Endothelial cell of umbilical vein (primary cell): Measurements from ENCODE around the gene EFCAB5. TPM values are rescaled to one million over a fixed set of nuclear protein-coding genes. Genes with fewer than 3 reads are reported as not detected.

Experiments
- BruUV-seq: library from RNA; stranded (reverse); fragments of 400-500 nt; replicated peaks from 2 replicates; lab custom pipeline; 2021; lab: Mats Ljungman, UMichigan
- CTCF ChIA-PET: fragments of 300-600, 350-600 bp; sonication (Branson Sonifier 250); formaldehyde crosslinking; loops from one replicate; lab custom pipeline; 2021; ENCODE audit warnings: antibody characterized with exemption, inconsistent platforms; lab: Charles Lee
- POLR2A ChIA-PET: fragments of 300-600, 350-600 bp; sonication (Branson Sonifier 250); formaldehyde crosslinking; loops from one replicate; lab custom pipeline; 2021; ENCODE audit warnings: antibody characterized with exemption, inconsistent platforms; lab: Charles Lee
- DNase-seq: peaks from one replicate; pipeline ENCODE4 v3.0.0-alpha.2; 2011; ENCODE audit warnings: low read depth, low spot score
- FAIRE-seq: peaks from 2 replicates; lab custom pipeline; 2011; peaks lifted over from hg19 to GRCh38; lab: Jason Lieb, UNC
- H2AFZ ChIP-seq: 2 replicates; pipeline ENCODE4 v1.6.0; 2012; ENCODE audit warnings: low read depth, low read length, control low read depth, inconsistent platforms
- H3K27ac ChIP-seq: 2 replicates; pipeline ENCODE4 v1.5.1; 2011; ENCODE audit warnings: low read depth, mild to moderate bottlenecking, control low read depth, low read length, moderate library complexity; ENCODE audit not compliant: insufficient read depth
- H3K27me3 ChIP-seq, 2 experiments: 2 replicates each; pipeline versions ENCODE4 v1.6.0 to v1.6.1; 2011; ENCODE audit warnings: low read length in 2 of 2, mixed read lengths in 1 of 2; ENCODE audit not compliant: control insufficient read depth in 2 of 2, insufficient read depth in 2 of 2
- H3K36me3 ChIP-seq, 2 experiments: 2 replicates in 1 of 2; 3 replicates in 1 of 2; pipeline ENCODE4 v1.5.1; 2011; ENCODE audit warnings: low read length in 2 of 2, mild to moderate bottlenecking in 1 of 2, moderate library complexity in 1 of 2; ENCODE audit not compliant: control insufficient read depth in 2 of 2, insufficient read depth in 2 of 2; ENCODE audit errors: extremely low read depth in 1 of 2
- H3K4me1 ChIP-seq: 3 replicates; pipeline ENCODE4 v1.5.1; 2011; ENCODE audit warnings: mild to moderate bottlenecking, low read length; ENCODE audit not compliant: control insufficient read depth, insufficient read depth; ENCODE audit errors: extremely low read depth
- H3K4me2 ChIP-seq: 2 replicates; pipeline ENCODE4 v1.6.1; 2011; ENCODE audit warnings: low read length, control low read depth, mixed read lengths; ENCODE audit not compliant: insufficient read depth
- H3K4me3 ChIP-seq, 3 experiments: fragments of 200-600 bp in 1 of 3; sonication (generic), shearing (Covaris generic) in 1 of 3; replicated peaks in 1 of 3; 2 replicates each; pipeline ENCODE4 v1.5.1; 2011 to 2016; ENCODE audit warnings: control low read depth in 3 of 3, low read length in 3 of 3, mild to moderate bottlenecking in 2 of 3, inconsistent platforms in 1 of 3, low read depth in 1 of 3, moderate library complexity in 1 of 3; ENCODE audit not compliant: insufficient read depth in 1 of 3
- H3K79me2 ChIP-seq: 2 replicates; pipeline ENCODE4 v1.6.0; 2012; ENCODE audit warnings: low read length, inconsistent platforms; ENCODE audit not compliant: control insufficient read depth, insufficient read depth
- H3K9ac ChIP-seq: replicated peaks from 2 replicates; pipeline ENCODE3; 2011; ENCODE audit warnings: low read length, control low read depth; ENCODE audit not compliant: insufficient read depth; ENCODE audit errors: extremely low read depth
- H3K9me1 ChIP-seq: replicated peaks from 3 replicates; pipeline ENCODE4 v1.6.0; 2011; ENCODE audit warnings: mild to moderate bottlenecking, low read length; ENCODE audit not compliant: control insufficient read depth, insufficient read depth; ENCODE audit errors: extremely low read depth
- H3K9me3 ChIP-seq: replicated peaks from 2 replicates; pipeline ENCODE4 v1.5.1; 2012; ENCODE audit warnings: low read length, inconsistent platforms; ENCODE audit not compliant: control insufficient read depth, insufficient read depth
- H4K20me1 ChIP-seq: replicated peaks from 2 replicates; pipeline ENCODE3; 2011; ENCODE audit warnings: mild to moderate bottlenecking, low read length; ENCODE audit not compliant: control insufficient read depth, insufficient read depth; ENCODE audit errors: extremely low read depth
- EZH2 ChIP-seq: IDR thresholded peaks from 2 replicates; pipeline ENCODE4 v1.6.1; 2012; ENCODE audit warnings: borderline replicate concordance, low read depth, mild to moderate bottlenecking, moderate library complexity, low read length, inconsistent platforms; ENCODE audit not compliant: severe bottlenecking
- FOS ChIP-seq: IDR thresholded peaks from 2 replicates; pipeline ENCODE4 v1.6.1; 2011; ENCODE audit warnings: mild to moderate bottlenecking, low read length, moderate library complexity, borderline replicate concordance; ENCODE audit not compliant: insufficient read depth
- GATA2 ChIP-seq: IDR thresholded peaks from 2 replicates; pipeline ENCODE4 v1.7.0; 2011; ENCODE audit warnings: low read depth, mild to moderate bottlenecking, moderate library complexity, mixed read lengths, low read length; ENCODE audit not compliant: insufficient read length, insufficient read depth
- JUN ChIP-seq: IDR thresholded peaks from 2 replicates; pipeline ENCODE4 v1.6.1; 2011; ENCODE audit warnings: borderline replicate concordance, low read depth; ENCODE audit not compliant: insufficient read length, insufficient read depth
- MYC ChIP-seq: IDR thresholded peaks from one replicate; pipeline ENCODE4 v1.6.1; 2011; ENCODE audit warnings: mild to moderate bottlenecking, low read depth, low read length
- POLR2A ChIP-seq: IDR thresholded peaks from 2 replicates; pipeline ENCODE4 v1.6.1; 2012; ENCODE audit warnings: low read depth, mild to moderate bottlenecking, control low read depth, low read length
- POLR2AphosphoS5 ChIP-seq: IDR thresholded peaks from 2 replicates; pipeline ENCODE4 v1.6.1; 2012; ENCODE audit warnings: low read depth, mild to moderate bottlenecking, control low read depth, low read length, moderate library complexity; ENCODE audit not compliant: insufficient read depth
- dilution Hi-C: fragments of 300-500 bp; cut with MboI; formaldehyde crosslinking; loops from one replicate; pipeline ENCODE4 v1.15.0; 2019; ENCODE audit warnings: low sequenced_read_pairs; ENCODE audit not compliant: extremely low pct_ligation_motif_present
- intact Hi-C: fragments of 100-400 bp; cut with micrococcal nuclease; formaldehyde crosslinking; loops from one replicate; pipeline ENCODE4 v1.10.0; 2022
- polyA plus RNA-seq, 4 experiments: library from polyadenylated mRNA; depleted of rRNA in 3 of 4; stranded (reverse) in 3 of 4; unstranded in 1 of 4; fragments of >200 nt; gene quantifications; 2 replicates each; pipeline versions ENCODE4 v1.2.1 to v1.2.3, GENCODE V29; 2011 to 2012; ENCODE audit warnings: missing spikeins in 1 of 4
- total RNA-seq: library from RNA; stranded (reverse); gene quantifications from 2 replicates; pipeline ENCODE4 v1.2.3, GENCODE V29; 2021
- TF ChIP-seq, protein P1 (sequence below), 2 donors: IDR thresholded peaks; 1 replicate in 1 of 2; 2 replicates in 1 of 2; pipeline ENCODE4 v1.5.1; 2011; ENCODE audit warnings: low read length in 2 of 2, mild to moderate bottlenecking in 2 of 2, moderate library complexity in 2 of 2, control low read depth in 1 of 2, inconsistent platforms in 1 of 2, low read depth in 1 of 2; ENCODE audit not compliant: insufficient read depth in 1 of 2; ENCODE audit errors: extremely low read depth in 1 of 2
- TF ChIP-seq, protein P2 (sequence below): IDR thresholded peaks from 2 replicates; pipeline ENCODE4 v1.6.1; 2011; ENCODE audit not compliant: insufficient read depth, insufficient read length

The EFCAB5 gene
- total and polyA plus RNA-seq, 2 donors (not counting 3 experiments of a cell fraction or from before 2014, with no cell fraction given) = 0.04 to 0.40 TPM

DNA sequence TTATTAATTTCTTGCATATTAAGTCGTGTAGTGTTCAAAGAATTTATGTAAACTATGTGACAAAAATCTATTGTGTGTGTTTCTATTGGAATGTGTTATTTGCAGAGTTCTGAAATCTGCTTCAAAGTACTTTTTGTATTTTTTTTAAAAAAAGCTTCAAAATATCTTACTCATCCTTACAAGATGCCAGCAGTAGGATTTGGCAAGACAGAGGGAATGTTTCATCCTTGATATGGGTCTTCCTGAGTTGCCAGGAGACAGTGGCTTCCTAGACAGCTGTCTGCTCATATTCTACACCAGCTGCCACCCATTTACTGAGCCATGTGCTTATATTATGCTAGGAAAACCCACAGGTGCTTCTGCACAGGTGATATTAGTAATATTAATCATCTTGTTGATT is 36.4 kb downstream of the EFCAB5 start:
- Histone ChIP-seq H3K4me1 (no peaks in the 10 kb centered on the region), H3K27ac (no peak overlapping the region), H3K27me3 (no peaks in the 10 kb centered on the region), H3K4me3 (no peak overlapping the region), H3K9ac (no peak overlapping the region), H3K4me2 (no peak overlapping the region), H3K36me3 (no peaks in the 10 kb centered on the region), H3K79me2 (no peaks in the 10 kb centered on the region), H3K9me1 (no peaks in the 10 kb centered on the region), H3K9me3 (no peaks in the 10 kb centered on the region), H2AFZ (no peak overlapping the region), H4K20me1 (no peaks in the 10 kb centered on the region)
- DNase-seq (no peak), FAIRE-seq (no peak)
- intact Hi-C loops = no loop called here
- POLR2A ChIA-PET = no interaction called here
- dilution Hi-C loops = no loop called here
- CTCF ChIA-PET = no interaction called here
- BruUV-seq = no TSS peak
- no peak for TF ChIP-seq GATA2
- no peak for TF ChIP-seq POLR2AphosphoS5
- TF ChIP-seq MYC = no peak
- no peak for TF ChIP-seq FOS
- TF ChIP-seq, protein P1, sequence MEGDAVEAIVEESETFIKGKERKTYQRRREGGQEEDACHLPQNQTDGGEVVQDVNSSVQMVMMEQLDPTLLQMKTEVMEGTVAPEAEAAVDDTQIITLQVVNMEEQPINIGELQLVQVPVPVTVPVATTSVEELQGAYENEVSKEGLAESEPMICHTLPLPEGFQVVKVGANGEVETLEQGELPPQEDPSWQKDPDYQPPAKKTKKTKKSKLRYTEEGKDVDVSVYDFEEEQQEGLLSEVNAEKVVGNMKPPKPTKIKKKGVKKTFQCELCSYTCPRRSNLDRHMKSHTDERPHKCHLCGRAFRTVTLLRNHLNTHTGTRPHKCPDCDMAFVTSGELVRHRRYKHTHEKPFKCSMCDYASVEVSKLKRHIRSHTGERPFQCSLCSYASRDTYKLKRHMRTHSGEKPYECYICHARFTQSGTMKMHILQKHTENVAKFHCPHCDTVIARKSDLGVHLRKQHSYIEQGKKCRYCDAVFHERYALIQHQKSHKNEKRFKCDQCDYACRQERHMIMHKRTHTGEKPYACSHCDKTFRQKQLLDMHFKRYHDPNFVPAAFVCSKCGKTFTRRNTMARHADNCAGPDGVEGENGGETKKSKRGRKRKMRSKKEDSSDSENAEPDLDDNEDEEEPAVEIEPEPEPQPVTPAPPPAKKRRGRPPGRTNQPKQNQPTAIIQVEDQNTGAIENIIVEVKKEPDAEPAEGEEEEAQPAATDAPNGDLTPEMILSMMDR (IDR thresholded peaks at IDR 0.05; ENCODE audit: extremely low read depth in 1 of 2, insufficient read depth in 1 of 2, low read depth in 1 of 2, low read length in 2 of 2) = no peak
- TF ChIP-seq EZH2 = no peak
- TF ChIP-seq JUN = no peak
- no peak for TF ChIP-seq POLR2A
- TF ChIP-seq, protein P2, sequence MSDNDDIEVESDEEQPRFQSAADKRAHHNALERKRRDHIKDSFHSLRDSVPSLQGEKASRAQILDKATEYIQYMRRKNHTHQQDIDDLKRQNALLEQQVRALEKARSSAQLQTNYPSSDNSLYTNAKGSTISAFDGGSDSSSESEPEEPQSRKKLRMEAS = no peak
